SW 1271 (cell line): ENCODE results near the gene PGR.
"Not testable (repeated sequence)": the region's sequence is repeated elsewhere in the genome, so short reads cannot be mapped to it uniquely, and the experiment has no call there.

Experiments used
- DNase-seq, 2 experiments: peaks; one replicate each; lab custom pipeline; 2025; lab: John Stamatoyannopoulos, UW

Gene PGR

DNA sequence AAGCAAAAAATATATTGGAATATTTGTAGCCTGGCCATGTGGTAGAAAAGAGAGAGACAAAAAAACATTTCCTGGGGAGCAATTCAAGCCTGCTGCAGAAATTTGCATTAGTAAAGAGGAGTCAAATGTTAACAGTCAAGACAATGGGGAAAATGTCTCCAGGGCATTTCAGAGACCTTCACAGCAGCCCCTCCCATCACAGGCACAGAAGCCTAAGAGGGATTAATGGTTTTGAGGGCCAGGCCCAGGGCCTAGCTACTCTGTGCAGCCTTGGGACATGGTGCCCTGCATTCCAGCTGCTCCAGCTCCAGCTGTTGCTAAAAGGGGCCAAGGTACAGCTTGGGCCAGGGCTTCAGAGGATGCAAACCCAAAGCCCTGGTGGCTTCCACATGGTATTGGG lies 46.8 kb downstream of the PGR start:
- no peak for DNase-seq

DNA sequence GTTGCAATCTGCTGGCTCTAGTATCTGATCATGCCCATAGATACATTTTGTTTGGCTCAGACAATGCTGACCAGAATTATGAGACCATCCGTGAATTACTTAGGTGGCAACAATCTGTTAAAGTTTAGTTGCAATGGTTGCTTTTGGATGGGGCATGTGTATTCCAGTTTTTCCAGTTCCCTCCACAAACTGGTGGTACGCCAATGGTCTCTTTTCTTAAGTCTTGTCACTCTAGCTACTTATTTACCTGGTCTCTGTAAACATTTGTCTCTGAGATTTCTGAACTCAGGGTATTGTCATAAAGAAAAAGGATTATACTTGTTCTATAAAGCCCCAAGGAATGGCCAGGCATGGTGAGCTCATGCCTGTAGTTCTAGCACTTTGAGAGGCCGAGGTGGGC lies 65.9 kb downstream of the PGR start:
- no peak for DNase-seq

DNA sequence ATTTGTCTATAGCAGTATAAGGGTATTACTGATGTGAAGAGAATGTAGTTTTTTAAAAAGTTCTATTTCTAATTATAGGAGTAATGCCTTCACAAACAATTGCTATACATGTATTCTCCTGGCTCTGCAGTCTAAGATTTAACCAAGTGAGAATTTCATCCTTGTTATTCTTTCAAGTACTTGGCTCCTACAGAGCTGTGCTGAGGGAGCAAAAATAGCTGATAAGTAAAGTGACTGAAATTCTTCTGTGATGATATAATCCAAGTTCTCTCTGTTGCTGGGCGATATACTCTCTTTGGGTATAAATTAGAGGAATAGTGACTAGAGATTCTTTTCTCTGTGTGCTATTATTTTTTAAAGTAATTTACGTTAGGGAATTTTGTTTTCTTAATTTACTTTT lies 68.0 kb downstream of the PGR start:
- DNase-seq: no peak

DNA sequence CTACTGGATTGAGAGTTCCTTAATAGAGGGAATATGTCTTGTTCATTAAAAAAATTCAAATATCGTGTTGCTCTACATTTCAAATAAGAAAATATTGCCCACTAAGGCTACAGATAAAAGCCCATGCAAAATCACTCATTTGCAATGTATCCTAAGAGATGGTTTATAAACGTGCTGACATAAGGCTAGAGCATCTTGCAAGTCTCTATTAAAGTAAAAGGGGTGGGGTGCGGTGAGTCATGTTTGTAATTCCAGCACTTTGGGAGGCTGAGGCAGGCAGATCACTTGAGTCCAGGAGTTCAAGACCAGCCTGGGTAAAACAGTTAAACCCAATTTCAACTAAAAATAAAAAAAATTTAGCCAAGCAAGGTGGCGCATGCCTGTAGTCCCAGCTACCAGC lies 70.3 kb downstream of the PGR start:
- no peak for DNase-seq

DNA sequence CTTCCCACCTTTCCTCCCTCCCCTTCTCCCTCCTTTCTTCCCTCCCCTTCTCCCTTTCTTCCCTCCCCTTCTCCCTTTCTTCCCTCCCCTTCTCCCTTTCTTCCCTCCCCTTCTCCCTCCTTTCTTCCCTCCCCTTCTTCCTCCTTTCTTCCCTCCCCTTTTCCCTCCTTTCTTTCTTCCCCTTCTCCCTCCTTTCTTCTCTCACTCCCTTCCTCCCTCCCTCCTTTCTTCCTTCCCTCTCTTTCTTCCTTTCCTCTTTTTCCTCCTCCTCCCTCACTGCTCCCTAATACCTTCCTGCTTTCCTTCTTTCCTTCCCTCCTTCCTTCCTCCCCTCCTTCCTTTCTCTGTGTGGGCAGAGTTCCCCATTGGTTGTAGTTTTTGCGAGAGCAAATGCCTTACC lies 76.1 kb downstream of the PGR start:
- no peak for DNase-seq

DNA sequence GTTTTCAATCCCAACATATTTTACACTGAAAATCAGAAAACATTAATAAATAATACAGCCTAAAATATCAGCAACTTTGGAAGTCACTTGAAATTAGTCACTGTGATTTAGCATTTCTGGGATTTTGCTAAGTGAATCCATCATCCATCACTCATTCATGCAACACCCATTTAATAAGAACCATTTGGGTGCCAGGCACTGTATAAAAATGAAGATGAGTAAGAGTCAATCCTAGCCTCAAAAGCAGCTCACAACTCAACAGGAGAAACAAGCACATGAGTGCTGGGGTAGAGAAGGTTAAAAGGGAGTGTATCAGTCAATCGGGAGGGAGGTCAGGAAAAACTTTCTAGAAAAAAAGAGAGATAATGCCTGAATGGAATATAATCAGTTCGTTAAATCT lies 77.9 kb downstream of the PGR start:
- DNase-seq: no peak

DNA sequence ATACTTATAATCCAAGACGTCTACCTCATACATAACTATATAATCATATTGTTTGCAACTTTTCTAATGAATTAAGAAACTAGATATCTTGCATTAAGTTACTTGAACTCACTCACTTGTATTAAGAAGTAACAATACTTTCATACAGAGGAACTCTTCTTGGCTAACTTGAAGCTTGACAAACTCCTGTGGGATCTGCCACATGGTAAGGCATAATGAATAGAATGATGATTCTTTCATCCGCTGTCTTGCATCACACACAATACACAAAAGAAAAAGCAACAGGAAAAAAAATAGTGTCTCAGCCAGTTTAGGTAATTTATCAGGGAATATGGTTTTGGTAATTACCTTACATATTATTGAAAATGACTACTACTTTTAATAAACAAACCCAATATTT lies 79.8 kb downstream of the PGR start:
- no peak for DNase-seq

DNA sequence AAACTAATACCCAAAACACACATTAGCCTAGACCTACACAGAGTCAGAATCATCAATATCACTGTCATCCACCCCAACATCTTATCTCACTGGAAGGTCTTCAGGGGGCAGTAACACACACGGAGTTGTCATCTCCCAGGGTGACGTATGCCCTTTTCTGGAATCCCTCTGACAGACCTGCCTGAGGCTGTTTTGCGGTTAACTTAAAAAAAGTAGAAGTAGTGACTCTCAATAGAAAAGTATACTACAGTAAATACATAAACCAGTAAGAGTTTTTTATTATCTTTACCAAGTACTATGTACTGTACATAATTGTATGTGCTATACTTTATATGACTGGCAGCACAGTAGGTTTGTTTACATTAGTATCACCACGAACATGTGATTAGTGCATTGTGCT lies 80.5 kb downstream of the PGR start:
- no peak for DNase-seq

DNA sequence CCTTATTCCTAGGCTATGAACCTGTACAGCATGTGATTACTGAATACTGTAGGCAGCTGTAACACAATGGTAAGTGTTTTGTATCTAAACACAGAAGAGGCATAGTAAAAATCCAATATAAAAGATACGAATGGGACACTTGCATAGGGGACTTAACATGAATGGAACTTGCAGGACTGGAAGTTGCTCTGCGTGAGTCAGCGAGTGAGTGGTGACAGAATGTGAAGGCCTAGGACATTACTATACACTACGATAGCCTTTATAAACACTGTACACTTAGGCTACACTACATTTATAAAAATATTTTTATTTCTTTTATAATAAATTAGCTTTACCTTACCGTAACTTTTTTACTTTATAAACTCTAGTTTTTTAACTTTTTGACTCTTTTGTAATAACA lies 81.1 kb downstream of the PGR start:
- DNase-seq: no peak

DNA sequence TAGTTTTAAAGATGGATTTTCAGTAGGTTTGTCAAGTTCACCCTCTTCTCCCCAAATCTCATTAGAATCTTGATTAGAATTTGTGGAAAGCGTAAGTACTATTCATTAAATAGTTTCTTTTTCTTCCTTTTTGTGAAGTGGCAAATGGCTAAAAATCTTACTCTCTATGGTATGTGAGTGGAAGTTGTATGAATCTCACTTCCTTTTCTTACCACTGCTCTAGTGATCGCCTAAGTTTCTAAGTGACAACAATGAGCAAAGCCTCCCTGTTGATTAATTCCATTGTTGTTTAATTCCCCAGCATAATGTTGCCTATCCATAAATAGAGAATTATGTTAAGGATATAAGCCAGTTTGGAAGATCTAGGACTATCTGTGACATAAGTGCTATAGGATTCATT lies 82.7 kb downstream of the PGR start:
- no peak for DNase-seq

DNA sequence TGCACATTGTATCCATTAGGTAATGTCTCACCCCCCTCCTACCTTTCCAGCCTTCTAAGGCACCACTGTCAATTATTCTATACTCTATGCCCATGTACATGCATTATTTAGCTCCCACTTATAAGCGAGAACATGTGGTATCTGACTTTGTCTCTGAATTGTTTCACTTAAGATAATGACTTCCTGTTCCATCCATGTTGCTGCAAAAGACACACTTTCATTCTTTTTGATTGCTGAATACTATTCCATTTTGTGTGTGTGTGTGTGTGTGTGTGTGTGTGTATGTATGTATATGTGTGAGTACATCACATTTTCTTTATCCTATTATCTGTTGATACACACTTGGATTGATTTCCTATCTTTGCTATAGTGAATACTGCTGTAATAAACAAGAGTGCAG lies 84.2 kb downstream of the PGR start:
- DNase-seq: no peak

DNA sequence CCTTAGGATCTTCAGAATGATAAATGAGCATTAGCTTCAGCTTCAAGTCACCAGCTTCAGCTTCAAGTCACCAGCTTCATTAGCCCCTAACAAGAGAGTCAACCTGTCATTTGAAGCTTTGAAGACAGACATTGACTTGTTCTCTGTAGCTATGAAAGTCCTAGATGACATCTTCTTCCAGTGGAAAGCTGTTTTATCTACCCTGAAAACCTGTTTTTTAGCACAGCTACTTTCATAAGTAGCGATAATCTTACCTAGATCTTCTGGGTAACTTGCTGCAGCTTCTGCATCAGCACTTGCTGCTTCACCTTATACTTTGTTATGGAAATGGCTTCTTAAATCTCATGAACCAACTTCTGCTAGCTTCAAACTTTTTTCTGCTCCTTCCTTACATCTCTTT lies 85.7 kb downstream of the PGR start:
- no peak for DNase-seq

DNA sequence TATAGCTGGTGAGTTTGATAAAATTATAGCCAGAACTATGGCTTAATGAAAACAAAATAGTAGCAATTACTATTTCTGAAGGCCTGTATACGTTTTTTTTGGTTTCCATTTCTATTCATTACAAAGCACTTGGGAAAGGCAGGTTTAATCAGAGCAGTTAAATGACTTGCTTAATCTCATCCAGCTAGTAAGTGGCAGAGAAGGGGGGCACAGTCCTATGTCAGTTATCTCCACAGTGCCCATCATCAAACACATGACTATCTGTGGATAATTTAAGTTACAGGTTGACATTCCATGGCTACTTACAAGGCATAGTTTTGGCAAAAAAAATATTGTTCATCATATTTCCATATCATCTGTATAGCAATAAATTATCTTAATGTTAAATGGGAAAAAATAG lies 93.7 kb downstream of the PGR start:
- DNase-seq: no peak

DNA sequence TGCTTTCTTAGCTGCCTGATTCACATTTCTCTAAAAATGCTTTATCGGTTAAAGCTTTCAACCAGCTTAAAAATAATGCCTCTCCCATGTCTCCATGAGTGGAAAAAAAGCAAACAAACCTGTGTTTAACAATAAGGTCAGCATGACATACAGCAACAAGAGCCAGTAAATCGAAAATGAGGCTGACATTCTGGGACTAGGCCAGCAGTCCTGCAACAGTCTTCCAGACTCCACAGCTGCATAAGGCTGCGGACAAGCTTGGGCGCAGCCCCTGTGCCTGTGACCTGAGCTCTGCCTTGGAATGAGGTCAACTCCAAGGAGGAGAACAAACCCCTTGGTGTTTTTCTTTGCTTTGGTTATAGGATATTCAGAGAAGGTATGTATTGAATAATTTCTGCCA lies 95.5 kb downstream of the PGR start:
- no peak for DNase-seq

DNA sequence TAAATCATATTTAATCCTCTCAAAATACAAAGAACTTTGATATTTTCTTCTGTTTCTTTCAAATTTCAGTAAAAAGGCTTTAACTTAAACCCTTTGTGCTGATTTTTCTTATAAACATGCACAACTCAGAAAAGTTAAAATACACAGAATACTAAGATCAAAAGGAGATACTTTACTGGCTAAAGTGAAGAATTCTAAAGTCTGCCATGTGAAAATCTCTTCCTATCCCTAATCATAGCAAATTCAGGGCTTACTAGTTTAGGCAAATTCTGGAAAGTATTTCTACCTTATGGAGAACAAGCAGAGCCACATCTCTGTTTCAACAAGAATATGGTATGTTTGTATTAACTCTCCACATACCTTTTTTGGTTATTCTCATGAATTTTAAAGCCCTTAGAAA lies 96.6 kb downstream of the PGR start:
- DNase-seq: no peak

DNA sequence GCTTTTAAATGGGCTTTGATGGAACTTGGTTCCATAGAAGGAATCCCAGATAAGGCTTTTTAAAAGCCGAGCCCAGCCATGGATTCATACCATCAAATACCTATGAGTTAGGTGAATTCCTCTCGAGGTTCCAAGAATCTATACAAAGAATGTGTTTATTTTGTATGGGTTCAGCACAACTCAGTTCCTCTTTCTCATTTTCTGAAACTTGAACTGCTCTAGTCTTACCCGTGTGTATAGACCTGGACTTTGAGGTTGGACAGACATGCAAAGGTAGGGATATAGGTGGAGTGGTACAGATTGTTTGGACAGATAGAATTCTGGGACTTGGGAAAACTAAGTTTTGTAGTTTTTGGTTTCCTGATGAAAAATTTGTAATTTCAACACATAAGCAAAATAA lies 97.9 kb downstream of the PGR start:
- no peak for DNase-seq

DNA sequence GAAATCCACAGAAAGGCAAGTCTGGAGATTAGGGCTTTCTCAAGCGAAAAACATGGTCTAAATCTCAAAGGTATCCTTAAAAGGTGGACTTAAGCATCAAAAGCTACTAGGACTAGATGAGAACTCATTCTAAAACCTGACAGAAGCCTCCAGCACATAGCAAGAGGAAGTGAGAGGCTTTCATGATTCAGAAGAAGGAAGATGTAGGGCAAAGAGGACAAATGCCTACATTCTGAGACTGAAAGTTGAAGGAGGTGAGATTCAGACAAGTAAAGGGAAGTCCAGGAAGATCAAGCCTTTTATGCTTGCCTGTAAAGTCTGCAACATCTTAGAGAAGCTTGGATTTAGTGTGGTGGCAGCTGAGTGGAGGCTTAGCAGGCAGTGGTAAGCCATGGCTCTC lies 98.9 kb downstream of the PGR start:
- no peak for DNase-seq

DNA sequence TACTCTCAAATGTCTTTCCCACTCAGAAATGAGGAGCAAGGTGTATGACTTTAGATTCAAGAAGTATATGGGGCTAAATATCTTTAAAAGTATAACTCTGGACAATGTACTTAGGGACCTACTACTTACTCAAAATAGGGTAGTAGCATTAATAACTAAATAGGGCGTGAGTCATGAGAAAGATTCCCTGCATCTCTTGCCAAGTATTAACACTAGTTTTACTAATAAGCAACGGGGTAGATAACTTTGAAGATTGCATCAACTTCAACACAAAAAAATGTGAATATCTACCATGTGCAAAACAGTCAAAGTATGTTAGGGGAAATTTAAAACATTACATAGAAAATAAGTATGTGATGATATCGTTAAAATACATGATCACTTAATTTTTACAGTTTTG lies 99.6 kb downstream of the PGR start:
- DNase-seq: no peak

DNA sequence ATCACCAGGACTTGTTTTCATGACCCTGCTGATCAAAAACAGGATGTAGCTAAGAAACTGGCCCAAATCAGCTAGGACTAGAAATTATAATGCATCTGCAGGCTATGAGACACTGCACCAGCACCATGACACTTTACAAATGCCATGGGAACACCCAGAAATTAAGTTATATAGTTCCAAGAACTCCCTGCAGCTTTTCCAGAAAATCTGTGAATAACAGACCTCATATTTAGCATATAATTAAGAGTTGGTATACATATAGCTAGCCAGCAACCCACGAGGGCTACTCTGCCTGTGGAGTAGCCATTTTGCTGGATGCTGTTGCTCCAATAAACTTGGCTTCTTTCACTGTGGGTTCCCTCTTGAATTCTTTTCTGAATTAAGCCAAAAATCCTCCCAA lies 101.0 kb downstream of the PGR start:
- no peak for DNase-seq

DNA sequence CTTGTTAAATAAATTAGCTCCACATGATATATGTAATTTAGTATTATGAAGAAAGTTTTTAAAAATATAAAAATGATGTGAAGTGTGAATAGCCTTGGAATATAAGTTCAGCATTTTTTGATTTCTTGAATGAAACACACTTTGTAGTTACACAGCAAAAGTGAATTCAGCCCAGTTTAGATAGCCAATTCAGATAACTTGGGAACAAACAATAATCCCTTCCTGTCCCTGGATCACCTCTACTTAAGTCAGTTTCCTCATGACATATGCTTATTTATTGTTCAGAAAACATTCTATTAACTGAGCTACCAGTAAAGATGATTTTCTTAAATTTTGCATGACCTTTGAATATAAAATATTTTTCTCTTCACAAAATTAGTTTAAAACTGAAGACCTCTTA lies 107.4 kb downstream of the PGR start:
- DNase-seq: no peak

DNA sequence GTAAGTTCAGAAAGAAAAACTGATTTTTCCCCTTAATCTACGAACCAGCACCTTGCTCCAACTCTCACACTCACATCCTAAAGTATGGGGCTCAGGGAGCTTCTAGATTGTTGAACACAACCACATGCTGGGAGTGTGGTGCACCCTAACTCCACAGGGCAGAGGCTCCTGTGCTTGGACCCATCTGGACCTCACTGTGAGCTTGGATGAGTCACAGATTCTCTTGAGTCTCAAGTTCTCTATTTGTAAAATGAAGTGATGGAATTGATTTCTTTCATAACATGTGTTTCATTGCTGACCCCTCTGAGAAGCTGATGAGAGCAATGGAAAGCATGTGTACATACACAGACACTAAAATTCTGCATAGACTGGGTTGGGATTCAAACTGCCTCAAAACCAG lies 109.7 kb downstream of the PGR start:
- DNase-seq: no peak

DNA sequence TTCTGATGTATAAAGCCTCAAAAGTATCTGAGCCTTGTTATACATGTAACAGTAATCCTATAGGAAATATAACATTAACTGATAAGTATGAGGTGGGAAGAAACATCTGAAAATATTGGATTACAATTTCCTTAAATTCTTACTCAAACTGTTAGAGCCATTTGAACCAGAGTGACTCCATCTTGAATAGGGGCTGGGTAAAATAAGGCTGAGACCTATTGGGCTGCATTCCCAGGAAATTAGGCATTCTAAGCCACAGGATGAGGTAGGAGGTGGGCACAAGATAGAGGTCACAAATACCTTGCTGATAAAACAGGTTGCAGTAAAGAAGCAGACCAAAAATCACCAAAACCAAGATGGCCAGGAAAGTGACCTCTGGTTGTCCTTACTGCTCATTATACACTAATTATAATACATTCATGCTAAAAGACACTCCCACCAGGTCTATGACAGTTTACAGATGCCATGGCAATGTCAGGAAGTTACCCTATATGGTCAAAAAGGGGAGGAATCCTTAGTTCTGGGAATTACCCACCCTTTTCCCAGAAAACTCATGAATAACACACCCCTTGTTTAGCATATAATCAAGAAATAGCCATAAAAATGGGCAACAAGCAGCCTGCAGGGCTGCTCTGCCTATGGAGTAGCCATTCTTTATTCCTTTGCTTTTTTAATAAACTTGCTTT lies 114.9 kb downstream of the PGR start:
- no peak for DNase-seq

DNA sequence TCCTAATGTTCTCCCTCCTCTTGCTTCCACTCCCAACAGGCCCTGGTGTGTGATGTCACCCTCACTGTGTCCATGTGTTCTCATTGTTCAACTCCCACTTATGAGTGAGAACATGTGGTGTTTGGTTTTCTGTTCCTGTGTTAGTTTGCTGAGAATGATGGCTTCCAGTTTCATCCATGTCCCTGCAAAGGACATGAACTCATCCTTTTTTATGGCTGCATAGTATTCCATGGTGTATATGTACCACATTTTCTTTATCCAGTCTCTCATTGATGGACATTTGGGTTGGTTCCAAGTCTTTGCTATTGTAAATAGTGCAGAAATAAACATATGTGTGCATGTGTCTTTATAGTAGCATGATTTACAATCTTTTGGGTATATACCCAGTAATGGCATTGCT lies 115.9 kb downstream of the PGR start:
- DNase-seq: not testable (repeated sequence)

DNA sequence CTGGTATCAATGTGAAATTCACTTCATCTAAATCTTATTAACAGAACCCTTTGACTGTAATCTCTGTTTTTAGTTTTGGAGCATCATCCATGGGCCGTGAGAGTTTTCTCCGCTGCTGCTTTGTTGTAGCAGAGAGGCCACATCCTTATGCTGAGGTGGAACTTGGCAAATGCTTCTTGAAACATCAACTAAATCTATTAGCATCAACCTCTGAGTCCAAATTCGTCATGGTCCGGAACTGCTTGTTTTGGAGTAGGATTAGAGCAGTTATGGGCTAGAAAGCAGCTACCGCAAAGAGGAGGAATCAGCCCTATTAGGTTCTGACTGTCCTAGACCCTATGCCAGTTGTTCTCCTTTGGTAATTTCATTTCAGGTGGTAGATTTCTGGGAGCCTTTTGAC lies 117.7 kb downstream of the PGR start:
- no peak for DNase-seq

DNA sequence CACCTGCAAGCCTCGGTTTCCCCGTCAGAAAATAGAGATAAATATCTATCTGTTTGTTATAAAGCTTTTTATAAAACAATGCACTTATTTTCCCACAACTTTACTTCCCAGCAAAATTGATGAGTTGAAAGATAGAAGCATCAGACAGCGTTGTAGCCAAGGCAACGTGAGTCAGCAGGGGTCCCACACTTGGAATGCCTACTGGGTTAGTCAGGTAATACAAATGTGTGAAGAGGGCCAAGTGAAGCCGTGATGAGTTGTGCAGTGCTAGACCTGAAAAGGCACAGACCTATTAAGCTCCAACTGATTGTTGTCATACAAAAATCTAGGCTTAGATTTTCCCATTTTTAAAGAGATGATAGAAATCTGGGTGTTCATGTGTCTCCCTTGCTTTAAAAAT lies 118.7 kb downstream of the PGR start:
- no peak for DNase-seq
